Uterus (tissue), 4 donors: ENCODE measurements around the gene LAX1. TPM values are rescaled to one million over a fixed set of nuclear protein-coding genes. Genes with fewer than 3 reads are reported as not detected.

Experiments
- DNase-seq, 2 donors: peaks; one replicate each; pipeline ENCODE4 v3.0.0-alpha.2; 2019 to 2020
- H3K27ac ChIP-seq, 2 donors: fragments of 200-600 bp; sonication (generic); 1 replicate in 1 of 2; 2 replicates in 1 of 2; pipeline ENCODE4 v1.5.1; 2016 to 2018
- H3K27me3 ChIP-seq, 2 donors: fragments of 200-600 bp; sonication (generic); one replicate each; pipeline ENCODE4 v1.5.1; 2018 to 2019; ENCODE audit warnings: control low read depth in 1 of 2
- H3K36me3 ChIP-seq, 2 donors: fragments of 200-600 bp; sonication (generic); one replicate each; pipeline ENCODE4 v1.5.1; 2019; ENCODE audit warnings: control low read depth in 1 of 2
- H3K4me1 ChIP-seq, 2 donors: fragments of 200-600 bp; sonication (generic); one replicate each; pipeline ENCODE4 v1.5.1; 2018 to 2019; ENCODE audit warnings: control low read depth in 1 of 2
- H3K4me3 ChIP-seq, 2 donors: fragments of 200-600 bp; sonication (generic); 1 replicate in 1 of 2; 2 replicates in 1 of 2; pipeline ENCODE4 v1.5.1; 2018 to 2019; ENCODE audit warnings: mild to moderate bottlenecking in 1 of 2
- H3K9me3 ChIP-seq, 2 donors: fragments of 200-600 bp; sonication (generic); one replicate each; pipeline ENCODE4 v1.5.1; 2019; ENCODE audit warnings: control low read depth in 1 of 2
- CTCF ChIP-seq, 4 experiments: fragments of 200-600 bp in 2 of 4; fragments of 450-650 bp in 2 of 4; sonication (generic) in 2 of 4; IDR thresholded peaks; one replicate each; pipeline ENCODE4 v1.5.1; 2016 to 2019; ENCODE audit warnings: antibody characterized with exemption in 4 of 4, mild to moderate bottlenecking in 2 of 4, moderate library complexity in 1 of 4
- POLR2A ChIP-seq, 2 donors: fragments of 450-650 bp; IDR thresholded peaks; one replicate each; pipeline ENCODE4 v1.6.1; 2016; ENCODE audit warnings: antibody characterized with exemption in 2 of 2, mild to moderate bottlenecking in 1 of 2, moderate library complexity in 1 of 2
- intact Hi-C: fragments of 100-400 bp; cut with DNase I; formaldehyde crosslinking; loops from one replicate; pipeline ENCODE4 v1.15.1; 2023; ENCODE audit warnings: low total_unique reads
- total RNA-seq, 4 donors: library from RNA; depleted of rRNA in 3 of 4; stranded (reverse); fragments of >200 nt in 3 of 4; gene quantifications; one replicate each; pipeline versions ENCODE4 v1.1.0 to v1.2.4, GENCODE V29; 2014 to 2023
- donor health status: DM: yes; HTN: yes; CAD: no.

LAX1 gene
- total RNA-seq, 4 donors from 2014 or later: 0.28 to 2.0 (median 0.61) TPM; not detected in 1

GRCh38 chr1:203778146-203778545 is 13.2 kb downstream of the LAX1 start:
- Histone ChIP-seq H3K27me3 (no peaks in the 10 kb centered on the region), H3K36me3 (no peaks in the 10 kb centered on the region), H3K4me3 (no peak overlapping the region), H3K27ac (no peak overlapping the region), H3K4me1 (no peaks in the 10 kb centered on the region), H3K9me3 (no peaks in the 10 kb centered on the region)
- no peak for DNase-seq
- intact Hi-C loops: no loop called here
- TF ChIP-seq CTCF (IDR thresholded peaks at IDR 0.05) (no peak), POLR2A (IDR thresholded peaks at IDR 0.05) (no peak)

- TF ChIP-seq POLR2A (IDR thresholded peaks at IDR 0.05) (no peak), CTCF (IDR thresholded peaks at IDR 0.05) (no peak)
- Histone ChIP-seq H3K27me3 (no peaks in the 10 kb centered on the region), H3K4me1 (no peaks in the 10 kb centered on the region), H3K9me3 (no peaks in the 10 kb centered on the region), H3K27ac (no peak overlapping the region), H3K4me3 (no peak overlapping the region), H3K36me3 (no peaks in the 10 kb centered on the region)
- intact Hi-C loops: no loop called here
- DNase-seq: no peak
These were observed 13.8 kb downstream of the LAX1 start for GRCh38 chr1:203778789-203779188.

- DNase-seq: no peak
- Histone ChIP-seq H3K27me3 (no peaks in the 10 kb centered on the region), H3K36me3 (no peaks in the 10 kb centered on the region), H3K4me3 (no peak overlapping the region), H3K9me3 (no peaks in the 10 kb centered on the region), H3K27ac (no peak overlapping the region), H3K4me1 (no peaks in the 10 kb centered on the region)
- intact Hi-C loops: no loop called here
- TF ChIP-seq POLR2A (IDR thresholded peaks at IDR 0.05) (no peak), CTCF (IDR thresholded peaks at IDR 0.05) (no peak)
These were observed 17.0 kb downstream of the LAX1 start for GRCh38 chr1:203781962-203782361.

GRCh38 chr1:203789966-203790365 is 25.0 kb downstream of the LAX1 start:
- intact Hi-C loops: no loop called here

GRCh38 chr1:203791498-203791897 is 26.5 kb downstream of the LAX1 start:
- H3K9me3 ChIP-seq: no peaks in the 10 kb centered on the region
- DNase-seq: no peak
- H3K4me3 ChIP-seq: no peak overlapping the region
- H3K27ac ChIP-seq: no peak overlapping the region
- no peaks in the 10 kb centered on the region for H3K4me1 ChIP-seq
- intact Hi-C loops: no loop called here
- no peaks in the 10 kb centered on the region for H3K27me3 ChIP-seq
- no peak for TF ChIP-seq POLR2A (IDR thresholded peaks at IDR 0.05)
- no peak for TF ChIP-seq CTCF (IDR thresholded peaks at IDR 0.05)
- no peaks in the 10 kb centered on the region for H3K36me3 ChIP-seq

More at GRCh38 chr1:203789966-203790365, 25.0 kb downstream of the LAX1 start:
- no peak overlapping the region for H3K27ac ChIP-seq
- H3K36me3 ChIP-seq: no peaks in the 10 kb centered on the region
- H3K4me1 ChIP-seq: no peaks in the 10 kb centered on the region
- no peaks in the 10 kb centered on the region for H3K27me3 ChIP-seq
- H3K9me3 ChIP-seq: no peaks in the 10 kb centered on the region
- TF ChIP-seq CTCF (IDR thresholded peaks at IDR 0.05) (no peak), POLR2A (IDR thresholded peaks at IDR 0.05) (no peak)
- DNase-seq: no peak
- H3K4me3 ChIP-seq: no peak overlapping the region
